ENCODE data around the gene METTL8. TPM values are rescaled to one million over a fixed set of nuclear protein-coding genes. Genes with fewer than 3 reads are reported as not detected.

Gene METTL8
- total and polyA plus RNA-seq, 2 experiments from 2014 or later: 16.8 to 30.5 TPM

DNA sequence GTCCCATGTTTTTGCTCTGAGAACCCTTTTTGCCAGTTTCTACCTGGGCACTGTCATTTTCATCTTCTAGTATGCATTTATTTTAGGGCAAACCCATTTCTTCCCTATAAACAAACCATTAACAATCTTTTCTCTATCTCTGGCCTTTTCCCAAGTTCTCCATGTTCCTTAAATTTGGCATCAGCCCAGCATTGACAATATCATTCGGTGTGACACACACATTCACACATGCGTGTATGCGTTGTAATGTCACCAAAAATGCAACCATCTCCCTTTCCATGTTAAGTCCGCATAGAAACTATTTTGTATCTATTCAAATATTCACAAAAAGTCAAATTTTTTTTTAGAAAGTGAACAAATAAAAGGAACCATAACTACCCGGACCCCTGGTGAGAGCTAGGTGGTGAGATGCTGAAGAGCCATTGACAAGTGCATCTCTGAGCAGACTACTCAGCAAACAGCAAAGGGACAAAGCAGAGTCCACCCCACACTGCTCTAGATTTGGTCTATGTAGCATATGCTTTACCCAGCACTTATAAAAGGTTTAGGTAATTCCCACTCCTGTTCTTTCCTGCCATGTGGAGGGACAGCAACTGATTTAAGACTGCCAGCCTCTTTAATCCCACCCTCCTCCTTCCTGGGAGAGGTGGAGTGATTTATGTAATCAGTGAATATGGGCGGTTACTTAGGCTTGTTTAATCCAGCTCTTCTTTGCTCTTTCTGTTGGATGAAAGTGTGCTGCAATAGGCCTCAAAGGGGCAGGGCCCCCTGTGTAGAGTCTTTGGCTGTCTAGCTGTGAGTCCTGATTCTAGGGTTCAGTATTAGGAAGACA lies 124.1 kb downstream of the METTL8 start:
- 91% methylated on average over 6 of the region's 6 CpGs for WGBS (ENCODE audit: low lambda C conversion rate, missing lambda C conversion rate)
- H3K36me3 ChIP-seq (replicated peaks; ENCODE audit: insufficient read depth, low read depth): no peaks in the 10 kb centered on the region
- H3K9me3 ChIP-seq (ENCODE audit: low read depth): no peaks in the 10 kb centered on the region
- H3K4me2 ChIP-seq: no peak overlapping the region
- H3K27ac ChIP-seq: no peak overlapping the region
- H2AFZ ChIP-seq: no peak overlapping the region
- no peak overlapping the region for H3K4me3 ChIP-seq
- no peak for DNase-seq (ENCODE audit: low spot score)
- H3K79me2 ChIP-seq: no peaks in the 10 kb centered on the region
- H3K4me1 ChIP-seq (ENCODE audit: insufficient read depth): no peaks in the 10 kb centered on the region
- H4K20me1 ChIP-seq (ENCODE audit: insufficient read depth, poor library complexity, severe bottlenecking): no peaks in the 10 kb centered on the region
- H3K27me3 ChIP-seq: no peaks in the 10 kb centered on the region
- H3K9me2 ChIP-seq (replicated peaks; ENCODE audit: insufficient read depth): no peaks in the 10 kb centered on the region
- no peak for TF ChIP-seq EZH2 (IDR thresholded peaks at IDR 0.05; ENCODE audit: borderline replicate concordance)
- no peak for TF ChIP-seq EZH2phosphoT487 (IDR thresholded peaks at IDR 0.05; ENCODE audit: low read depth, severe bottlenecking, unreplicated experiment)
- TF ChIP-seq, protein P1, sequence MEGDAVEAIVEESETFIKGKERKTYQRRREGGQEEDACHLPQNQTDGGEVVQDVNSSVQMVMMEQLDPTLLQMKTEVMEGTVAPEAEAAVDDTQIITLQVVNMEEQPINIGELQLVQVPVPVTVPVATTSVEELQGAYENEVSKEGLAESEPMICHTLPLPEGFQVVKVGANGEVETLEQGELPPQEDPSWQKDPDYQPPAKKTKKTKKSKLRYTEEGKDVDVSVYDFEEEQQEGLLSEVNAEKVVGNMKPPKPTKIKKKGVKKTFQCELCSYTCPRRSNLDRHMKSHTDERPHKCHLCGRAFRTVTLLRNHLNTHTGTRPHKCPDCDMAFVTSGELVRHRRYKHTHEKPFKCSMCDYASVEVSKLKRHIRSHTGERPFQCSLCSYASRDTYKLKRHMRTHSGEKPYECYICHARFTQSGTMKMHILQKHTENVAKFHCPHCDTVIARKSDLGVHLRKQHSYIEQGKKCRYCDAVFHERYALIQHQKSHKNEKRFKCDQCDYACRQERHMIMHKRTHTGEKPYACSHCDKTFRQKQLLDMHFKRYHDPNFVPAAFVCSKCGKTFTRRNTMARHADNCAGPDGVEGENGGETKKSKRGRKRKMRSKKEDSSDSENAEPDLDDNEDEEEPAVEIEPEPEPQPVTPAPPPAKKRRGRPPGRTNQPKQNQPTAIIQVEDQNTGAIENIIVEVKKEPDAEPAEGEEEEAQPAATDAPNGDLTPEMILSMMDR (IDR thresholded peaks at IDR 0.05; ENCODE audit: poor library complexity): no peak

DNA sequence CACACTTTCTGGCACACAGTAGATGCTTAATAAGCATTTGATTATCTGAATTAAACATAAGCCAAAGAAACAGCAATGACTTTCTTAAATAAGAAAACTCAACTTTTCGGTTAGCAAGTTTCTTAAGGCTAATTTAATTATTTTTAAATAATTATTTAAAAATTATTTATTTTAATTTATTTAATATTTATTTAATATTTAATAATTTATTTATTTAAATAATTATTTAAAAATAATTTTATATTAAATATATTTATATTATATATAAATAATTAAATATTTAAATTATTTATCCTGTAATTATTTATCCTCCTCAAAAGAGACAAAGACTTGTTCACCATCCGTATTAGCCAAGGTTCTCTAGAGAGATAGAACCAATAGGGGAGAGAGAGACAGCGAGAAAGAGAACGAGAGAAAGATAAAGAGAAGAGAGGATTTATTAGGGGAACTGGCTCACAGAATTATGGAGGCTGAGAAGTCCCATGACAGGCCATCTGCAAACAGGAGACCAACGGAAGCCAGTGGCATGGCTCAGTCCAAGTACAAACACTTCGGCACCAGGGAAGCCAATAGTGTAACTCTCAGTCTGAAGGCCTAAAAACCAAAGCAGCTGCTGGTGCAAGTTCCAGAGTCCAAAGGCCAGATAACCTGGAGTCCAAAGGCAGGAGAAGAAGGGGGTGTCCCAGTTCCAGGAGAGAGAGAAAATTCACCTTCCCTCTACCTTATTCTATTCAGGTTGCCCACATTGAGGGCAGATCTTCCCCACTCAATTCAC lies 125.3 kb downstream of the METTL8 start:
- no peaks in the 10 kb centered on the region for H3K27me3 ChIP-seq
- H2AFZ ChIP-seq: no peak overlapping the region
- no peaks in the 10 kb centered on the region for H3K4me1 ChIP-seq (ENCODE audit: insufficient read depth)
- 95% methylated on average over 6 of the region's 6 CpGs for WGBS (ENCODE audit: low lambda C conversion rate, missing lambda C conversion rate)
- H3K9me3 ChIP-seq (ENCODE audit: low read depth): no peaks in the 10 kb centered on the region
- TF ChIP-seq EZH2 (IDR thresholded peaks at IDR 0.05; ENCODE audit: borderline replicate concordance): no peak
- TF ChIP-seq, protein P1 (IDR thresholded peaks at IDR 0.05; ENCODE audit: poor library complexity): no peak
- TF ChIP-seq EZH2phosphoT487 (IDR thresholded peaks at IDR 0.05; ENCODE audit: low read depth, severe bottlenecking, unreplicated experiment): no peak
- no peaks in the 10 kb centered on the region for H3K9me2 ChIP-seq (replicated peaks; ENCODE audit: insufficient read depth)
- no peak overlapping the region for H3K4me2 ChIP-seq
- DNase-seq (ENCODE audit: low spot score): no peak
- H3K4me3 ChIP-seq: no peak overlapping the region
- H3K27ac ChIP-seq: no peak overlapping the region
- no peaks in the 10 kb centered on the region for H3K36me3 ChIP-seq (replicated peaks; ENCODE audit: insufficient read depth, low read depth)
- H4K20me1 ChIP-seq (ENCODE audit: insufficient read depth, poor library complexity, severe bottlenecking): no peaks in the 10 kb centered on the region
- no peaks in the 10 kb centered on the region for H3K79me2 ChIP-seq

DNA sequence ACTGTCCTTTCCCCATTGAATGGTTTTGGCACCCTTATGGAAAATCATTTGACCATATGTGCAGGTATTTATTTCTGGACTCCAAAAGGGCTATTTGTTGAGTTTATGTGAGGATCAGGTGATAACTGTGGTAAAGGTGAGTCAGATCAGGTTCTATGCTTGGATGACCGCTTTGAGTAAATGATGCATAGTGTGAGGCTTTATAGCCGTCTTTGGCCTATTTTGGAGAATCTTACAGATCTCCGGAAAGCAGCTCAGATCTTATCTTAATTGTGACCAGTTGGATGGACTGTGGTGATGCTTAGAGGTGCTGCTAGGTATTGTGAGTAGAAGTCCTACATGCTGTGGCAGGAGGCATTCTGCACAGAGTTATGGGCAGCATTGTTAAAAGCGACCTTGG lies 126.2 kb downstream of the METTL8 start:
- WGBS (ENCODE audit: low lambda C conversion rate, missing lambda C conversion rate): 88% methylated on average over 4 of the region's 4 CpGs
- TF ChIP-seq EZH2phosphoT487 (IDR thresholded peaks at IDR 0.05; ENCODE audit: low read depth, severe bottlenecking, unreplicated experiment): no peak
- TF ChIP-seq EZH2 (IDR thresholded peaks at IDR 0.05; ENCODE audit: borderline replicate concordance): no peak
- TF ChIP-seq, protein P1 (IDR thresholded peaks at IDR 0.05; ENCODE audit: poor library complexity): no peak

More for the DNA sequence above, 126.2 kb downstream of the METTL8 start:
- Histone ChIP-seq H3K9me2 (replicated peaks; ENCODE audit: insufficient read depth) (no peaks in the 10 kb centered on the region), H3K4me1 (ENCODE audit: insufficient read depth) (no peaks in the 10 kb centered on the region), H3K27ac (no peak overlapping the region), H3K79me2 (no peaks in the 10 kb centered on the region), H4K20me1 (ENCODE audit: insufficient read depth, poor library complexity, severe bottlenecking) (no peaks in the 10 kb centered on the region), H3K4me3 (no peak overlapping the region), H3K9me3 (ENCODE audit: low read depth) (no peaks in the 10 kb centered on the region), H3K27me3 (no peaks in the 10 kb centered on the region), H3K36me3 (replicated peaks; ENCODE audit: insufficient read depth, low read depth) (no peaks in the 10 kb centered on the region), H3K4me2 (no peak overlapping the region), H2AFZ (no peak overlapping the region)
- no peak for DNase-seq (ENCODE audit: low spot score)
